Measurements from ENCODE around the gene CXCR4. TPM values are rescaled to one million over a fixed set of nuclear protein-coding genes. Genes with fewer than 3 reads are reported as not detected.

The CXCR4 gene
- total and polyA plus RNA-seq, 9 of the 15 experiments (the other 6 are each of a cell fraction or from before 2014, with no cell fraction given): 0.07 to 0.45 (median 0.17) TPM; not detected in 3

DNA sequence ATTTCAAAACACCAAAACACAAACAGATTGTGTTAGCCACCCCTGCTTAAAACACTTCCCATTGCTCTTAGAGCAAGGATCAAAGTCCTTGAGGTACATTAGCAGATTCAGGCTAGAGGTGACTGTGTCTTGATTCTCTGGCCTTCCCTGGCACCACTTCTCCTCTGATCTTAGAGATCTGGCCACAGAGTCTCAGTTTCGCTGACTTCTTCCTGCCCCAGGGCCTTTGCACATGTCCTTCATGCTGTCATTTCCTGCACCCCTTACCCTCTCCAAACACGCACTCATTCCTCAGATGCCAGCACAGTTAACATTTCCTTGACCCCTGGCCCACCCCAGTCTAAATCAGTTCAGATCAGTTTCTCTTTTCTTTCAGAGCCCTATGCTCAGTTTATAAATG, 16.9 kb downstream of the CXCR4 start:
- no peak for ATAC-seq
- H3K9me3 ChIP-seq (replicated peaks; ENCODE audit: control insufficient read depth, insufficient read depth, low read depth, low read length): no peaks in the 10 kb centered on the region
- CTCF ChIA-PET (ENCODE audit: low intra/inter-chr PET ratio): no interaction called here
- no peak overlapping the region for H3K4me3 ChIP-seq
- 0% methylated on average over 2 of the region's 2 CpGs for WGBS (ENCODE audit: insufficient coverage, low coverage, missing lambda C conversion rate)
- H2AFZ ChIP-seq (ENCODE audit: low read depth, low read length): no peak overlapping the region
- in situ Hi-C loops (cut with MboI) (no loop called here), intact Hi-C loops (cut with micrococcal nuclease) (no loop called here)
- no peak for TF ChIP-seq CBFB (CRISPR knock-in tag; IDR thresholded peaks at IDR 0.05)
- TF ChIP-seq SIN3A (IDR thresholded peaks at IDR 0.05; ENCODE audit: borderline replicate concordance in 2 of 2, control insufficient read depth in 1 of 2, low read depth in 2 of 2, low read length in 2 of 2): no peak
- TF ChIP-seq NUFIP1 (IDR thresholded peaks at IDR 0.05; ENCODE audit: partially characterized antibody): no peak
- peak; percentile 58 for TF ChIP-seq RBM25 (IDR thresholded peaks at IDR 0.05; ENCODE audit: low read depth, low read length, severe bottlenecking)
- no peak for TF ChIP-seq BCL6 (CRISPR knock-in tag; IDR thresholded peaks at IDR 0.05)
- no peak for TF ChIP-seq CBX3 (IDR thresholded peaks at IDR 0.05; ENCODE audit: borderline replicate concordance in 1 of 2, low read length in 2 of 2)
- no peak for TF ChIP-seq XRCC4 (IDR thresholded peaks at IDR 0.05; ENCODE audit: extremely low read depth, insufficient read depth, insufficient read length)
- no peak for TF ChIP-seq GATAD2A (IDR thresholded peaks at IDR 0.05)
- no peak for TF ChIP-seq TCF7 (IDR thresholded peaks at IDR 0.05; ENCODE audit: borderline replicate concordance)
- no peak for FAIRE-seq
- H3K4me1 ChIP-seq (replicated peaks in 1 of 2; ENCODE audit: control insufficient read depth in 2 of 2, insufficient read depth in 2 of 2, low read length in 2 of 2): no peaks in the 10 kb centered on the region
- H3K9ac ChIP-seq (ENCODE audit: insufficient read depth in 1 of 2, low read depth in 2 of 2, low read length in 2 of 2): no peak overlapping the region
- H3K27ac ChIP-seq (ENCODE audit: extremely low read depth, low read depth, low read length): no peak overlapping the region
- H3K27me3 ChIP-seq (ENCODE audit: control insufficient read depth in 2 of 2, insufficient read depth in 2 of 2, low read length in 2 of 2): no peaks in the 10 kb centered on the region; a peak in 2 of 5 replicates
- no peak for DNase-seq (ENCODE audit: extremely low read depth in 1 of 4, low spot score in 3 of 4)
- H3K4me2 ChIP-seq (ENCODE audit: insufficient read depth, low read length): no peak overlapping the region
- BruUV-seq (replicated peaks): no TSS peak
- no peaks in the 10 kb centered on the region for H3K9me1 ChIP-seq (ENCODE audit: control insufficient read depth, insufficient read depth, low read length)
- POLR2A ChIA-PET: no interaction called here
- H3K79me2 ChIP-seq (ENCODE audit: control insufficient read depth, insufficient read depth, low read length): no peaks in the 10 kb centered on the region
- H4K20me1 ChIP-seq (replicated peaks; ENCODE audit: control insufficient read depth, insufficient read depth, low read length): no peaks in the 10 kb centered on the region
- H3K36me3 ChIP-seq (ENCODE audit: control insufficient read depth, insufficient read depth, low read length): no peaks in the 10 kb centered on the region

Data from K562 (cell line).